Ectodermal cell (in vitro differentiated cells): ENCODE measurements around the gene EFCAB7.

Source experiments
- H3K27ac ChIP-seq: 2 replicates; pipeline ENCODE4 v1.7.0; 2013; ENCODE audit warnings: mild to moderate bottlenecking, low read depth, low read length; ENCODE audit not compliant: insufficient read depth, poor library complexity, severe bottlenecking
- H3K27me3 ChIP-seq: 2 replicates; pipeline ENCODE4 v1.7.0; 2013; ENCODE audit warnings: mild to moderate bottlenecking, low read length; ENCODE audit not compliant: insufficient read depth, control insufficient read depth, poor library complexity, severe bottlenecking
- H3K36me3 ChIP-seq: one replicate; pipeline ENCODE4 v1.7.0; 2013; ENCODE audit warnings: low read length; ENCODE audit not compliant: control insufficient read depth, insufficient read depth
- H3K4me1 ChIP-seq: one replicate; pipeline ENCODE4 v1.7.0; 2013; ENCODE audit warnings: low read length; ENCODE audit not compliant: control insufficient read depth, insufficient read depth
- H3K4me3 ChIP-seq: 2 replicates; pipeline ENCODE4 v1.7.0; 2013; ENCODE audit warnings: low read depth, low read length, control low read depth; ENCODE audit not compliant: insufficient read depth
- H3K9me3 ChIP-seq: 2 replicates; pipeline ENCODE4 v1.7.0; 2013; ENCODE audit warnings: mild to moderate bottlenecking, low read length, moderate library complexity; ENCODE audit not compliant: control insufficient read depth
- WGBS, 2 experiments: methylation state at CpG; one replicate each; pipeline ENCODE4 v1.1.7; 2013; ENCODE audit warnings: missing lambda C conversion rate in 2 of 2; 5-methylcytosine and 5-hydroxymethylcytosine counted together

The EFCAB7 gene

GRCh38 chr1:63601463-63601862 is 78.1 kb downstream of the EFCAB7 start:
- Histone ChIP-seq H3K36me3 (no peaks in the 10 kb centered on the region), H3K27ac (no peak overlapping the region), H3K9me3 (no peaks in the 10 kb centered on the region), H3K4me1 (peaks cover 6% of the 10 kb centered on the region), H3K4me3 (no peak overlapping the region), H3K27me3 (no peaks in the 10 kb centered on the region)
- WGBS, 2 experiments = 36 to 41% methylated on average over 4 of the region's 4 CpGs

GRCh38 chr1:63601912-63602311 is 78.6 kb downstream of the EFCAB7 start:
- Histone ChIP-seq H3K36me3 (no peaks in the 10 kb centered on the region), H3K9me3 (no peaks in the 10 kb centered on the region), H3K27ac (no peak overlapping the region), H3K4me1 (peaks cover 6% of the 10 kb centered on the region), H3K27me3 (no peaks in the 10 kb centered on the region), H3K4me3 (no peak overlapping the region)
- 94 to 100% methylated on average over 1 of the region's 1 CpG for WGBS, 2 experiments

GRCh38 chr1:63602629-63603028 is 79.3 kb downstream of the EFCAB7 start:
- Histone ChIP-seq H3K4me1 (peaks cover 6% of the 10 kb centered on the region), H3K9me3 (no peaks in the 10 kb centered on the region), H3K36me3 (no peaks in the 10 kb centered on the region), H3K27ac (no peak overlapping the region), H3K27me3 (no peaks in the 10 kb centered on the region), H3K4me3 (no peak overlapping the region)
- 82 to 84% methylated on average over 5 of the region's 5 CpGs for WGBS, 2 experiments

- WGBS, 2 experiments = 96 to 99% methylated on average over 3 of the region's 3 CpGs
- Histone ChIP-seq H3K27me3 (no peaks in the 10 kb centered on the region), H3K9me3 (no peaks in the 10 kb centered on the region), H3K27ac (no peak overlapping the region), H3K4me3 (no peak overlapping the region), H3K36me3 (no peaks in the 10 kb centered on the region), H3K4me1 (peaks cover 6% of the 10 kb centered on the region)
Observed at GRCh38 chr1:63603810-63604209, 80.5 kb downstream of the EFCAB7 start.

- Histone ChIP-seq H3K4me1 (peaks cover 7% of the 10 kb centered on the region), H3K27ac (no peak overlapping the region), H3K36me3 (no peaks in the 10 kb centered on the region), H3K27me3 (no peaks in the 10 kb centered on the region), H3K4me3 (no peak overlapping the region), H3K9me3 (no peaks in the 10 kb centered on the region)
- WGBS, 2 experiments = 95 to 97% methylated on average over 6 to 7 of the region's 7 CpGs
Observed at GRCh38 chr1:63607322-63607721, 84.0 kb downstream of the EFCAB7 start.

GRCh38 chr1:63611231-63611630 is 87.9 kb downstream of the EFCAB7 start:
- Histone ChIP-seq H3K4me3 (no peak overlapping the region), H3K27ac (peak overlapping the region; percentile 48), H3K27me3 (no peaks in the 10 kb centered on the region), H3K36me3 (no peaks in the 10 kb centered on the region), H3K4me1 (peaks cover 19% of the 10 kb centered on the region), H3K9me3 (no peaks in the 10 kb centered on the region)
- 43 to 54% methylated on average over 2 to 3 of the region's 3 CpGs for WGBS, 2 experiments

- Histone ChIP-seq H3K9me3 (no peaks in the 10 kb centered on the region), H3K27me3 (no peaks in the 10 kb centered on the region), H3K4me3 (no peak overlapping the region), H3K4me1 (peaks cover 19% of the 10 kb centered on the region), H3K27ac (no peak overlapping the region), H3K36me3 (no peaks in the 10 kb centered on the region)
- 87 to 89% methylated on average over 4 of the region's 4 CpGs for WGBS, 2 experiments
Observed at GRCh38 chr1:63612564-63612963, 89.2 kb downstream of the EFCAB7 start.

- no peak overlapping the region for H3K27ac ChIP-seq
- H3K4me1 ChIP-seq = peaks cover 19% of the 10 kb centered on the region
- no peak overlapping the region for H3K4me3 ChIP-seq
Observed at GRCh38 chr1:63612971-63613370, 89.6 kb downstream of the EFCAB7 start.

GRCh38 chr1:63615768-63616420 is 92.6 kb downstream of the EFCAB7 start:
- Histone ChIP-seq H3K4me1 (peaks cover 19% of the 10 kb centered on the region), H3K9me3 (no peaks in the 10 kb centered on the region), H3K36me3 (no peaks in the 10 kb centered on the region), H3K4me3 (no peak overlapping the region), H3K27ac (no peak overlapping the region), H3K27me3 (no peaks in the 10 kb centered on the region)
- WGBS, 2 experiments = 36 to 41% methylated on average over 5 to 6 of the region's 6 CpGs

More at GRCh38 chr1:63612971-63613370, 89.6 kb downstream of the EFCAB7 start:
- Histone ChIP-seq H3K9me3 (no peaks in the 10 kb centered on the region), H3K36me3 (no peaks in the 10 kb centered on the region), H3K27me3 (no peaks in the 10 kb centered on the region)

GRCh38 chr1:63617450-63617849 is 94.1 kb downstream of the EFCAB7 start:
- no peaks in the 10 kb centered on the region for H3K36me3 ChIP-seq
- H3K4me1 ChIP-seq = peaks cover 11% of the 10 kb centered on the region
- 93 to 94% methylated on average over 5 of the region's 6 CpGs for WGBS, 2 experiments
- no peaks in the 10 kb centered on the region for H3K9me3 ChIP-seq
- no peak overlapping the region for H3K27ac ChIP-seq
- no peaks in the 10 kb centered on the region for H3K27me3 ChIP-seq
- no peak overlapping the region for H3K4me3 ChIP-seq

- Histone ChIP-seq H3K4me3 (no peak overlapping the region), H3K36me3 (no peaks in the 10 kb centered on the region), H3K4me1 (peaks cover 9% of the 10 kb centered on the region), H3K27me3 (no peaks in the 10 kb centered on the region), H3K27ac (no peak overlapping the region), H3K9me3 (no peaks in the 10 kb centered on the region)
Observed at GRCh38 chr1:63618011-63618410, 94.7 kb downstream of the EFCAB7 start.
